Breast epithelium (tissue), 3 donors: ENCODE data around the gene OPCML.

Source experiments
- CTCF ChIP-seq, 3 donors: fragments of 450-650 bp; IDR thresholded peaks; one replicate each; pipeline ENCODE4 v1.5.1; 2016 to 2017; ENCODE audit warnings: antibody characterized with exemption in 3 of 3, mild to moderate bottlenecking in 3 of 3, moderate library complexity in 3 of 3
- POLR2A ChIP-seq: fragments of 450-650 bp; IDR thresholded peaks from one replicate; pipeline ENCODE4 v1.6.1; 2016; ENCODE audit warnings: antibody characterized with exemption, mild to moderate bottlenecking, moderate library complexity
- POLR2AphosphoS5 ChIP-seq, 3 donors: sonication (generic); formaldehyde crosslinking; IDR thresholded peaks; one replicate each; pipeline ENCODE4 v1.6.1; 2017; ENCODE audit warnings: antibody characterized with exemption in 3 of 3

GRCh38 chr11:132601875-132602274, 930.4 kb downstream of the OPCML start:
- TF ChIP-seq CTCF (IDR thresholded peaks at IDR 0.05): no peak
- TF ChIP-seq POLR2AphosphoS5 (IDR thresholded peaks at IDR 0.05): no peak
- TF ChIP-seq POLR2A: no peak
